Stimulated activated CD8-positive, alpha-beta memory T cell treated with anti-CD3 and anti-CD28 coated beads, Interleukin-4, amount 100 ng/mL, for 1 hour (primary cell): ENCODE data around the gene GP2.

ENCODE experiments used
- DNase-seq, 2 donors: peaks; one replicate each; pipeline ENCODE4 v3.0.0-alpha.2; 2020; ENCODE audit warnings: low read depth in 2 of 2, low spot score in 1 of 2

GP2 gene

GRCh38 chr16:20327444-20328041 lies at the start of gene GP2:
Gene GP2, minus strand, starts transcription at chr16:20327513. Its CDS starts 1,082 bp downstream, at chr16:20326431.
- DNase-seq = no peak

GRCh38 chr16:20372701-20373100 lies 45.4 kb upstream of the GP2 start:
- no peak for DNase-seq

GRCh38 chr16:20369452-20370054 lies 42.2 kb upstream of the GP2 start:
- DNase-seq = no peak

- no peak for DNase-seq
Observed at GRCh38 chr16:20364051-20364450, 36.7 kb upstream of the GP2 start.

GRCh38 chr16:20363191-20363590 lies 35.9 kb upstream of the GP2 start:
- DNase-seq = no peak

- DNase-seq = no peak
Observed at GRCh38 chr16:20359997-20360396, 32.7 kb upstream of the GP2 start.

GRCh38 chr16:20355114-20355782 lies 27.9 kb upstream of the GP2 start:
- DNase-seq = no peak

GRCh38 chr16:20353379-20353778 lies 26.1 kb upstream of the GP2 start:
- DNase-seq = no peak

GRCh38 chr16:20352615-20353014 lies 25.3 kb upstream of the GP2 start, which contains the start of gene UMOD:
Gene UMOD, minus strand, starts transcription at chr16:20352715. Its CDS starts 1,978 bp downstream, at chr16:20350737.
- DNase-seq = no peak

GRCh38 chr16:20349615-20350014 lies 22.3 kb upstream of the GP2 start:
- no peak for DNase-seq

GRCh38 chr16:20348365-20349185 lies 21.3 kb upstream of the GP2 start:
- DNase-seq = no peak

GRCh38 chr16:20347666-20348364 lies 20.5 kb upstream of the GP2 start:
- no peak for DNase-seq

GRCh38 chr16:20344611-20345010 lies 17.3 kb upstream of the GP2 start:
- no peak for DNase-seq

- DNase-seq = no peak
Observed at GRCh38 chr16:20339744-20340143, 12.4 kb upstream of the GP2 start.

- no peak for DNase-seq
Observed at GRCh38 chr16:20336955-20337354, 9.6 kb upstream of the GP2 start.

- DNase-seq = no peak
Observed at GRCh38 chr16:20334396-20334795, 7.1 kb upstream of the GP2 start.

- no peak for DNase-seq
Observed at GRCh38 chr16:20333120-20333519, 5.8 kb upstream of the GP2 start.

GRCh38 chr16:20332411-20332810 lies 5.1 kb upstream of the GP2 start:
- no peak for DNase-seq

- no peak for DNase-seq
Observed at GRCh38 chr16:20331635-20332034, 4.3 kb upstream of the GP2 start.

- DNase-seq = no peak
Observed at GRCh38 chr16:20329392-20330138, 2.3 kb upstream of the GP2 start.
